HCT116 (cell line): ENCODE data around the gene TLR1. TPM values are rescaled to one million over a fixed set of nuclear protein-coding genes. Genes with fewer than 3 reads are reported as not detected.

Experiments
- ATAC-seq: fragments of 200-7000 bp; cut with Tn5 transposase; 2 replicates; pipeline ENCODE4 v1.9.1; 2020; ENCODE audit warnings: mild to moderate bottlenecking, moderate library complexity
- BruUV-seq: library from RNA; stranded (reverse); fragments of 400-500 nt; replicated peaks from 2 replicates; lab custom pipeline; 2021; lab: Mats Ljungman, UMichigan
- CTCF ChIA-PET: fragments of 300-600 bp; sonication (Branson Sonifier 250); formaldehyde crosslinking; loops from one replicate; lab custom pipeline; 2021; ENCODE audit warnings: antibody characterized with exemption; lab: Charles Lee
- POLR2A ChIA-PET: fragments of 300-600, 350-600 bp; sonication (Branson Sonifier 250); formaldehyde crosslinking; loops from one replicate; lab custom pipeline; 2021; ENCODE audit warnings: antibody characterized with exemption; lab: Charles Lee
- RAD21 ChIA-PET, 2 experiments: fragments of 300-600 bp; sonication (Branson Sonifier 250); formaldehyde crosslinking; loops; one replicate each; lab custom pipeline; 2023; ENCODE audit warnings: low total read pairs in 2 of 2; ENCODE audit not compliant: uncharacterized antibody in 2 of 2, unreplicated experiment in 2 of 2, low non-redundant PET in 1 of 2; lab: Charles Lee
- DNase-seq: peaks from one replicate; pipeline ENCODE4 v3.0.0-alpha.2; 2010; ENCODE audit warnings: low read depth, low spot score
- H2AFZ ChIP-seq: fragments of 200-600 bp; shearing (Covaris generic), sonication (generic); 2 replicates; pipeline ENCODE4 v1.6.1; 2017; ENCODE audit warnings: low read depth, mixed run types, mixed read lengths, antibody characterized with exemption, low read length; ENCODE audit not compliant: poor library complexity, severe bottlenecking
- H3K27ac ChIP-seq: 2 replicates; pipeline ENCODE4 v1.5.1; 2012; ENCODE audit warnings: low read depth, low read length
- H3K27me3 ChIP-seq: fragments of 200-600 bp; sonication (generic); 2 replicates; pipeline ENCODE4 v1.6.1; 2016; ENCODE audit warnings: mixed run types, low read length, mixed read lengths; ENCODE audit not compliant: insufficient read depth
- H3K36me3 ChIP-seq, 2 experiments: fragments of 200-500 bp in 1 of 2; fragments of 200-600 bp in 1 of 2; sonication (Bioruptor generic) in 1 of 2; sonication (generic) in 1 of 2; 2 replicates each; pipeline versions ENCODE4 v1.5.1 to v1.6.1; 2014 to 2016; ENCODE audit warnings: low read length in 2 of 2, inconsistent platforms in 1 of 2, mixed read lengths in 1 of 2, mixed run types in 1 of 2; ENCODE audit not compliant: insufficient read depth in 2 of 2, control insufficient read depth in 1 of 2
- H3K4me1 ChIP-seq, 2 experiments: fragments of 200-600 bp in 1 of 2; sonication (generic) in 1 of 2; 2 replicates each; pipeline versions ENCODE4 v1.5.1 to v1.6.1; 2012 to 2017; ENCODE audit warnings: low read length in 2 of 2, inconsistent platforms in 1 of 2, mild to moderate bottlenecking in 1 of 2, mixed read lengths in 1 of 2, mixed run types in 1 of 2, moderate library complexity in 1 of 2; ENCODE audit not compliant: insufficient read depth in 2 of 2, control insufficient read depth in 1 of 2
- H3K4me2 ChIP-seq: fragments of 200-600 bp; sonication (generic); 2 replicates; pipeline ENCODE4 v1.6.1; 2017; ENCODE audit warnings: mixed run types, low read length, mixed read lengths
- H3K4me3 ChIP-seq, 2 experiments: fragments of 200-600 bp in 1 of 2; sonication (generic) in 1 of 2; replicated peaks in 1 of 2; 2 replicates each; pipeline ENCODE4 v1.5.1; 2011 to 2016; ENCODE audit warnings: low read length in 2 of 2, control low read depth in 1 of 2, low read depth in 1 of 2, mild to moderate bottlenecking in 1 of 2, mixed read lengths in 1 of 2, mixed run types in 1 of 2
- H3K79me2 ChIP-seq: fragments of 200-600 bp; sonication (generic); 2 replicates; pipeline ENCODE4 v1.6.1; 2017; ENCODE audit warnings: mild to moderate bottlenecking, mixed run types, low read length, moderate library complexity, mixed read lengths; ENCODE audit not compliant: insufficient read depth
- H3K9ac ChIP-seq: fragments of 200-600 bp; sonication (generic); 2 replicates; pipeline ENCODE4 v1.6.1; 2016; ENCODE audit warnings: low read length, mixed read lengths
- H3K9me2 ChIP-seq: fragments of 200-600 bp; sonication (generic), shearing (Covaris generic); 2 replicates; pipeline ENCODE4 v1.6.1; 2017; ENCODE audit warnings: mixed run types, mild to moderate bottlenecking, moderate library complexity; ENCODE audit not compliant: insufficient read depth
- H3K9me3 ChIP-seq, 2 experiments: fragments of 200-500 bp in 1 of 2; fragments of 200-600 bp in 1 of 2; sonication (Bioruptor generic) in 1 of 2; sonication (generic) in 1 of 2; 2 replicates each; pipeline ENCODE4 v1.6.1; 2014 to 2017; ENCODE audit warnings: low read length in 2 of 2, mixed read lengths in 2 of 2, inconsistent platforms in 1 of 2, low read depth in 1 of 2, mild to moderate bottlenecking in 1 of 2, mixed run types in 1 of 2, moderate library complexity in 1 of 2; ENCODE audit not compliant: control insufficient read depth in 1 of 2, insufficient read depth in 1 of 2
- H4K20me1 ChIP-seq: fragments of 200-600 bp; sonication (generic), shearing (Covaris generic); 2 replicates; pipeline ENCODE4 v1.6.1; 2017; ENCODE audit warnings: mixed run types, mild to moderate bottlenecking, moderate library complexity; ENCODE audit not compliant: insufficient read depth
- CEBPB ChIP-seq: IDR thresholded peaks from 2 replicates; pipeline ENCODE4 v1.6.1; 2012; ENCODE audit warnings: low read depth
- CTCF ChIP-seq, 3 experiments: fragments of 200-600 bp in 1 of 3; sonication (generic) in 1 of 3; IDR thresholded peaks in 2 of 3; conservative IDR thresholded peaks in 1 of 3; 2 replicates each; pipeline ENCODE4 v1.5.1; 2012 to 2017; ENCODE audit warnings: low read depth in 2 of 3, low read length in 2 of 3, antibody characterized with exemption in 1 of 3, borderline replicate concordance in 1 of 3, control low read depth in 1 of 3, mild to moderate bottlenecking in 1 of 3, mixed read lengths in 1 of 3, mixed run types in 1 of 3, moderate library complexity in 1 of 3; ENCODE audit not compliant: insufficient read depth in 1 of 3
- EGR1 ChIP-seq: IDR thresholded peaks from 2 replicates; pipeline ENCODE4 v1.6.1; 2012; ENCODE audit warnings: low read depth
- EZH2phosphoT487 ChIP-seq: fragments of 200-600 bp; IDR thresholded peaks from 2 replicates; pipeline ENCODE4 v1.6.1; 2018; ENCODE audit warnings: antibody characterized with exemption, borderline replicate concordance
- SIN3A ChIP-seq: IDR thresholded peaks from 2 replicates; pipeline ENCODE4 v1.6.1; 2012; ENCODE audit warnings: low read depth
- SP1 ChIP-seq: IDR thresholded peaks from 2 replicates; pipeline ENCODE4 v1.6.1; 2012; ENCODE audit warnings: low read depth
- TCF7L2 ChIP-seq: IDR thresholded peaks from 2 replicates; pipeline ENCODE4 v1.7.0; 2011; ENCODE audit warnings: borderline replicate concordance, inconsistent platforms; ENCODE audit not compliant: insufficient read depth, insufficient read length; ENCODE audit errors: extremely low read depth
- YY1 ChIP-seq: IDR thresholded peaks from 2 replicates; pipeline ENCODE4 v1.6.1; 2011; ENCODE audit warnings: low read length, low read depth, moderate library complexity, mild to moderate bottlenecking; ENCODE audit not compliant: insufficient replicate concordance; ENCODE audit errors: extremely low read depth
- ZBTB33 ChIP-seq: IDR thresholded peaks from 2 replicates; pipeline ENCODE4 v1.6.1; 2011; ENCODE audit warnings: mild to moderate bottlenecking, low read length, moderate library complexity; ENCODE audit not compliant: insufficient replicate concordance; ENCODE audit errors: extremely low read depth
- ZNF274 ChIP-seq: fragments of 200-500 bp; sonication (Bioruptor generic); IDR thresholded peaks from 2 replicates; pipeline ENCODE4 v1.6.1; 2014; ENCODE audit warnings: mild to moderate bottlenecking, low read depth, low read length, inconsistent platforms
- intact Hi-C: fragments of 100-400 bp; cut with micrococcal nuclease; formaldehyde crosslinking; loops from 2 replicates; pipeline ENCODE4 v1.10.0; 2022
- total RNA-seq: library from RNA; stranded (reverse); gene quantifications from one replicate; pipeline ENCODE4 v1.2.1, GENCODE V29; 2021; ENCODE audit not compliant: unreplicated experiment
- TF ChIP-seq, protein P1 (sequence below): IDR thresholded peaks from 2 replicates; pipeline ENCODE4 v1.6.1; 2012

The TLR1 gene
- total RNA-seq, 1 experiment from 2014 or later = 1.4 TPM

GRCh38 chr4:38800961-38801450, 3.6 kb downstream of the TLR1 start:
- intact Hi-C loops = no loop called here
- ATAC-seq = no peak
- H3K27ac ChIP-seq = no peak overlapping the region
- no peaks in the 10 kb centered on the region for H3K27me3 ChIP-seq
- DNase-seq = no peak
- H3K4me2 ChIP-seq = no peak overlapping the region
- H3K79me2 ChIP-seq = no peaks in the 10 kb centered on the region
- H3K9ac ChIP-seq = no peak overlapping the region
- no peaks in the 10 kb centered on the region for H3K36me3 ChIP-seq
- no TSS peak for BruUV-seq
- ChIA-PET POLR2A (no interaction called here), CTCF (no interaction called here), RAD21 (no interaction called here)
- H3K9me3 ChIP-seq = no peaks in the 10 kb centered on the region
- H3K9me2 ChIP-seq = no peaks in the 10 kb centered on the region
- TF ChIP-seq ZBTB33 (no peak), TCF7L2 (no peak), CEBPB (no peak), SIN3A (no peak)
- TF ChIP-seq, protein P1, sequence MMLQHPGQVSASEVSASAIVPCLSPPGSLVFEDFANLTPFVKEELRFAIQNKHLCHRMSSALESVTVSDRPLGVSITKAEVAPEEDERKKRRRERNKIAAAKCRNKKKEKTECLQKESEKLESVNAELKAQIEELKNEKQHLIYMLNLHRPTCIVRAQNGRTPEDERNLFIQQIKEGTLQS = no peak
- H3K4me3 ChIP-seq = no peak overlapping the region
- no peaks in the 10 kb centered on the region; a peak in 1 of 4 replicates for H3K4me1 ChIP-seq
- no peak overlapping the region for H2AFZ ChIP-seq
- no peaks in the 10 kb centered on the region for H4K20me1 ChIP-seq

GRCh38 chr4:38800366-38800765, 4.2 kb downstream of the TLR1 start:
- no peaks in the 10 kb centered on the region for H3K36me3 ChIP-seq
- no peaks in the 10 kb centered on the region for H3K9me2 ChIP-seq
- no peaks in the 10 kb centered on the region for H3K9me3 ChIP-seq
- H3K4me2 ChIP-seq = no peak overlapping the region
- H2AFZ ChIP-seq = no peak overlapping the region
- H3K27me3 ChIP-seq = no peaks in the 10 kb centered on the region
- no peaks in the 10 kb centered on the region for H4K20me1 ChIP-seq
- H3K79me2 ChIP-seq = no peaks in the 10 kb centered on the region
- DNase-seq = no peak
- no peak for ATAC-seq
- CTCF ChIA-PET = no interaction called here
- no peak overlapping the region for H3K4me3 ChIP-seq
- RAD21 ChIA-PET = no interaction called here
- intact Hi-C loops = no loop called here
- H3K9ac ChIP-seq = no peak overlapping the region
- BruUV-seq = no TSS peak
- TF ChIP-seq EGR1 (no peak), SP1 (no peak), CTCF (IDR thresholded peaks at IDR 0.05 in 2 of 3, conservative IDR thresholded peaks at IDR 0.05 in 1 of 3; ENCODE audit: borderline replicate concordance in 1 of 3, insufficient read depth in 1 of 3, low read depth in 2 of 3, low read length in 2 of 3) (no peak), EZH2phosphoT487 (no peak), YY1 (no peak), ZNF274 (no peak)
- TF ChIP-seq, protein P1 = no peak
- no peaks in the 10 kb centered on the region; a peak in 1 of 4 replicates for H3K4me1 ChIP-seq
- H3K27ac ChIP-seq = no peak overlapping the region
- POLR2A ChIA-PET = no interaction called here
